Medulla oblongata (tissue), 1 donor: ENCODE results near the gene PRDX2.

Experiments
- DNase-seq: peaks from one replicate; pipeline ENCODE4 v3.0.0-alpha.2; 2015; ENCODE audit errors: extremely low spot score

PRDX2 gene

GRCh38 chr19:12779162-12779993 is 22.2 kb downstream of the PRDX2 start:
- DNase-seq = peak; percentile 46

- DNase-seq = no peak
Measured at GRCh38 chr19:12778905-12779161, 22.8 kb downstream of the PRDX2 start.

DNA sequence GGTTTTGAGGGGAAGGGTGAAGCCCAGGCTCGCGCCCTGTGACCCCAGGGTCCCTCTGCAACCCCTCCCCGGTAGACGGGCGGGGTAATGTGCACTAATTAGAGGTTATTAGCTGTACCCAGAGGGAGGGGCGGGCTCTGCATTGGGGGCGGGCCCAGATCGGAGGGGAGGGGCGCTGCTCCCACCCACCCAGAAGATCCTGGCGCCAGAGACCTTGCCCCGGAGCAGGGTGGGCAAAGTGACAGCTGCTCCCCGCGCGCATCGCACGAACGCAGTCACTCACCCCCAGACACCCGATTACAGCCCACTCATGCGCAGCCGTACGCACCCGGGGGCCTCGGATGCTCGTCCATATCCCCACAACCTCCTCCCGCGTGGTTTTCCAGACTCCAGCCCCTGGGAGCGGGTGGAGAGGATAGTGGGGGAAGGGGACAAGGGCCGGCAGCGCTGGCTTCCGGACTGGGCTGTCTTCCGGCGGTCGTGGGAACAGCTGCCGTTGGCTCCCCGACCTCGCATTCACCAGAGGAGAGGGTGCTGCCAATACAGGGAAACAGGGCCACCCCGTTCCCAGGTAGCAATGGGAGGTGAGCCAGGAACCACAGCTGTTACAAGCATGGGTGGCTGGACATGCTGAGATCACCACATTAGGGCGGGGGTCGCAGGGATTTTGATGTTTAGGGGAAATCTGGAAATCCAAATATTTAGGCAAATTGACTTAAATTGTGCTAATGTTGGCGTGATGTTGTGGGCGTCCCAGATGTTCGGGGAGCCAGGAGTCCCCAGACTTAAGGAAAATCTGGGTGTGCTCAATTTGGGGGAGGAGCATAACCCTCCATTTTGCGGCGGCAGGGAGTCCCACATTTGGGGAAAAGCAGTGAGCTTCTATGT is 23.3 kb downstream of the PRDX2 start:
- DNase-seq = peak; percentile 43

GRCh38 chr19:12777217-12778016 is 24.2 kb downstream of the PRDX2 start:
- DNase-seq = peak; percentile 84

DNA sequence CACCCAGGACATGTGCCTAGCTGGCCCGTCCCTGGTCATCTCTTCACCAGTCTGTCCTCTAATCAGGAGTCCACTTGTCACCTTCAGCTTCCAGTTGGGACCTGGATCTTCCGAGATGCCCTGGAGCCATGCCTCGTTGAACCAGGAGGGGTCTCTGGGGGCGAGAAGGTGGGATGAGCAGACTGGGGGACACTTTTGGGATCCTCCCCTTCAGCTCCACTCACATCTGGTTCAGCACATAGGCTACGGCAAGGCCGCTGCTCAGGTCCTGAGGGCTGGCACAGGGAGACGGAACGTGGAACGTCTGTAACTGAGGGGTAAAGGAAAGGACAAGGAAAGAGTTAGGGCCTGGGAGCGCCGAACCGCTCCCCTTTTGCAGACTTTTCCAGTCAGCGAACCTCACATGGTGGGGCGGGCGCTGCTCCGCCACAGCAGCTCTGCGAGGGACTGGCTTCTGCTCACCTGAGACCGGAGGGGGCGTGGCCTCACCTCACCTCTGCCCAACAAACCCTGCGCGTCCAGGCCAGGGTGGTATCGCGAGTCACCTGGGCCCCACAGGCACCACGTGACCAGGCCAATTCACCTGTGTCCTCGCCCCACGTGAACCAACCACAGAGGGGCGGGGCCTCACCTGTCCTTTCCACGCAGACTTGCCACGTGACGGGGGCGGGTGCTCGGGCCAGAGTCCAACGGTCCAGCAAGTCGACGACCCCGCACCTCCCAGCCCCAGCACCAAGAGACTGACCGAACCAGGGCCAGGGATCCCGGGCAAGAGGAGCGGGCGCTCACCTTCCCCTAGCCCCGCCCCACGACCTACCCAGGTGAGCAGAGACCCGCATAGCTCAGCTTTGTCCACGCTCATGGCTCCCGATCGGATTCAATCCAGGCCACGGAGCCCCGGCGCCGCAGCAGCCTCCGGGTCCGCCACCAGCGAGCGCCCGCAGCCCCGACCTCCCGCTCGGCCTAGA is 26.7 kb downstream of the PRDX2 start, which contains the start of gene HOOK2:
HOOK2 (minus strand) TSS at position 965 of the 968 bp plus-strand sequence; CDS start at position 862, 103 bp downstream.
- DNase-seq = no peak

- DNase-seq = no peak
Measured at GRCh38 chr19:12773571-12773970, 28.0 kb downstream of the PRDX2 start.

DNA sequence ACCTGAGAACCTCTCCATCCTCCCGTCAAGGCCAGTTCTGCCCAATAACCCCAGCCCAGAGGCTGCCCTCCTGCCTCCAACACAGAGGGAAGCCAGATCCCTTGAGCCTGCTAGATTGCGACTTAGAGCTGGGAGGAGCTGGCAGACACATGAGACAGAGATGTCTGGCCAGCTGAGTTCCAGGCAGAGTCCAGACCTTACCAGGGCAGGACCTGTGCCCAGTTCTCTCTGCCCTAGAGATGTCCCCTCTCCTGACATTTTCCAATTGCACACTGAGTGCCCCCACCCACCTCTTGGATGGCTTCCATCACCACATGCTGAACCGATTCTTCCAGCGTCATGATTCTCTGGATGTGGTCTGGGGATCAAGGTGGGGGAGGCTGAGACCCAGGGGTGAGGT is 29.3 kb downstream of the PRDX2 start:
- DNase-seq = no peak

DNA sequence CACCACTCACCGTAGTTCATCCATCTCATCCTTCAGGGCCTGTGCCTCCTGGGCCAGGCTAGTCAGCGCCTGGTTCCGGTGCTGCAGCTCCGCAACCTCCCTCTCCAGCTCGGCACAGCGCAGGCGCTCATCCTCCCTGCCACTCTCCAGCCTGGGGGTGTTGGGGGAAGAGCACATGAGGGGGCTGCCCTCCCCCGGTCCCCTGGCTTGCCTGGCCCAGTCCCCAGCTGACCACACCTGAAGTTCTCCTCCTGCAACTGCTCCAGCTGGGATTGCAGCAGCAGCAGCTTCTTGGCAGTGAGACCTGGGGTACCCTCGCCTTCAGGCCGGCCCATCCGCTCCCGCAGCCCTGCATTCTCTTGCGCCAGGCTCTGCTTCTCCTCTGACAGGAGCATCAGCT is 30.7 kb downstream of the PRDX2 start:
- no peak for DNase-seq

DNA sequence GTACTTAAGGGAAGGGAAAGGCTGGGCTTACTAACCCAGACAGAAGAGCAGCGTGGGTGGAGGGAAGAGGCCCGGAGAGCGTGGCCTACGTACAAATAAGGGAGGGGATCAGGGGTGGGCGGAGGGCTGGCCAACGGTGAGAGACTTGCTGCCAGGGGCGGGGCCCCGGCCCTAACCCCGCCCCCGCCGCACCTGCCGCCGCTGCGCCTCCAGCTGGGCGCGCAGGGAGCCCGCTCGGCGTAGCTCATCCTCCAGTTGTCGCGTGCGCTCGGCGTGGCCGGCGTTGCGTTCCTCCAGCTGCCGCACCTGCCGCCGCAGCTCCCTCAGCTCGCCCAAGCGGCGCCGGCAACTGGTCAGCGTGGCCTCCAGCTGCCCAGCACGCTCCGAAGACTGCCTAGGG is 31.9 kb downstream of the PRDX2 start:
- no peak for DNase-seq

- DNase-seq = no peak
Measured at GRCh38 chr19:12767666-12768065, 33.9 kb downstream of the PRDX2 start.

DNA sequence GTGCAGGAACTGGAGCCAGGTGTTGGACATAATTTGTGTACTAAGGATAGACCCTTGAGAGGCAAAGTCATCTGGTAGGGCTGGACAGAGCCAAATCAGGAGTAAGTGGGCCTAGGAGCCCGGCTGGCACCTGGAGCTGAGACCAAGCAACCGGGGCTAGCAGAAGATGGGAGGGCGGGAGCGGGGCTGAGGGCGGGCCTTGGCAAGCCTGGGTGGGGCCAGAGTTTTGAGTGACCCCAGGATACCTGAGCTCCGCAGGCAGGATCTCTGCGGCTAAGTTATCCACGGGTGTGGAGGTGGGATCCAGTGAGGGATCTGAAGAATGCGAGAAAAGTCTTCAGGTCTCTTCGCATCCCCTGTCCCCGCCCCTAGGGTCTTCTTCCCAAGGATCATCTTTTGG is 34.5 kb downstream of the PRDX2 start:
- DNase-seq = no peak

GRCh38 chr19:12766051-12766521 is 35.5 kb downstream of the PRDX2 start:
- DNase-seq = no peak

GRCh38 chr19:12764698-12765097 is 36.9 kb downstream of the PRDX2 start:
- DNase-seq = no peak

- no peak for DNase-seq
Measured at GRCh38 chr19:12763100-12763499, 38.5 kb downstream of the PRDX2 start.

DNA sequence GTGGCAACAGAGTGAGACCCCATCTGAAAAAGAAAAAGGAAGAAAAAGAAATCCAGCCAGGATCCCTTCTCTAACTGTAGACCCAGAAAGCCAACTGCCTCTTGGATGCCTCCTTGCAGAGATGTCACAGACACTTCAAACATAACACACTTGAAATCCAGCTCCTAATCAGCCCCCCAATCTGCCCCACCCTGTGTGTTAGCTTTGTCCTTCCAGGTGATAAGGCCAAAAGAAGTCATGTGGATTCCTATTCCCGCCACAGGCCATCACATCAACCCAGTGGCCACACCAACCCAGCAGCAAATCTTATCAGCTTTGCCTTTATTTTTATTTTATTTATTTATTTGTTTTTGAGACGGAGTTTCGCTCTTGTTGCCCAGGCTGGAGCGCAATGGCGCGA is 41.9 kb downstream of the PRDX2 start:
- no peak for DNase-seq

- peak; percentile 58 for DNase-seq
Measured at GRCh38 chr19:12757544-12758274, 43.9 kb downstream of the PRDX2 start.

DNA sequence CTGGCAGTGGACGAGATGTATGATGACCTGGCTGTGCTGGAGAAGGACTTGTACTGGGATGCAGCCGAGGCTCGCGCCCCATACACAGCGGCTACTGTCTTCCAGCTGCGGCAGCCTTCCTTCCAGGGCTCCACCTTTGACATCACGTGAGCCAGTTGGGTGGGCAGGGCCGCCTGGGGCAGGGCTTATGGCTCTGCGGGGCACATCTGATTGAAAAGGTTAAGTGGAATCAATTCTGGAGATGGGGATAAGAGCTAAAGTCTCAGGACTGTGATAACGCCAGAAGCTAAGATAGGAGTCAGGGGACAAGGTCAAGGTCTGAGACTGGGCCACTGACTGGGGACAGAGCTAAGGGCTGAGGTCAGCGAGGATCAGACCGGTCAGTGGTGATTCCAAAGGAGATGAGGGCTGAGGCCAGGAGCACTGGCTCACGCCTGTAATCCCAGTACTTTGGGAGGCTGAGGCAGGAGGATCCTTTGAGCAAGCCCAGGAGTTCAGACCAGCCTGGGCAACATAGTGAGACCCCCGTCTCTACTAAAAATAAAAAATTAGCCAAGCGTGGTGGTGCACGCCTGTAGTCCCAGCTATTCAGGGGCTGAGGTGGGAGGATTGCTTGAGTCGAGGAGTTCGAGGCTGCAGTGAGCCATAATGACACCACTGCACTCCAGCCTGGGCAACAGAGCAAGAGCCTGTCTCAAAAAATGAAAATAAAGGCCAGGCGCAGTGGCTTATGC is 45.3 kb downstream of the PRDX2 start:
- DNase-seq = no peak

GRCh38 chr19:12754465-12755196 is 47.0 kb downstream of the PRDX2 start:
- no peak for DNase-seq
